Cardiac fibroblast (primary cell): ENCODE measurements around the gene NR1D2.

ENCODE experiments used
- DNase-seq, 2 donors: peaks; one replicate each; pipeline versions ENCODE4 v3.0.0 to v3.0.0-alpha.2; 2010; ENCODE audit warnings: low read depth in 2 of 2
- H3K4me3 ChIP-seq, 2 donors: replicated peaks in 1 of 2; 1 replicate in 1 of 2; 2 replicates in 1 of 2; pipeline ENCODE4 v1.5.1; 2011; ENCODE audit warnings: low read depth in 2 of 2, low read length in 2 of 2, mild to moderate bottlenecking in 2 of 2, moderate library complexity in 1 of 2
- CTCF ChIP-seq: IDR thresholded peaks from one replicate; pipeline ENCODE4 v1.5.1; 2011; ENCODE audit warnings: low read depth, mild to moderate bottlenecking, low read length, inconsistent platforms

NR1D2 gene

GRCh38 chr3:23913873-23914743 is 31.0 kb upstream of the NR1D2 start:
- no peak overlapping the region for H3K4me3 ChIP-seq
- no peak for TF ChIP-seq CTCF
- no peak for DNase-seq

- DNase-seq, result peak; percentile 48 to 62
- no peak for TF ChIP-seq CTCF
- H3K4me3 ChIP-seq, result peak overlapping the region; percentile 95 to 96
Observed at GRCh38 chr3:23915537-23916108, 29.5 kb upstream of the NR1D2 start.

- TF ChIP-seq CTCF, result no peak
- H3K4me3 ChIP-seq, result peak overlapping the region; percentile 95 to 96
- peak in 1 of 2 donors; percentile 3 for DNase-seq
Observed at GRCh38 chr3:23916152-23916885, 28.8 kb upstream of the NR1D2 start.

- peak within 1 kb of the TSS; percentile 95 to 96 for H3K4me3 ChIP-seq
- peak; percentile 53 for TF ChIP-seq CTCF
- DNase-seq, result peak; percentile 97 to 98
Observed at GRCh38 chr3:23916886-23917678, 28.0 kb upstream of the NR1D2 start, which contains the start of the genes NKIRAS1 and RPL15. Gene NKIRAS1 (minus strand): TSS chr3:23916990. CDS start chr3:23910904, 6,086 bp downstream. Gene RPL15 (plus strand): TSS chr3:23917132. CDS start chr3:23917860, 728 bp downstream.

- peak in 1 of 2 donors; percentile 6 for DNase-seq
- H3K4me3 ChIP-seq, result peak overlapping the region; percentile 95 to 96
Observed at GRCh38 chr3:23917679-23918303, 27.3 kb upstream of the NR1D2 start.

- peak in 1 of 2 donors; percentile 2 for DNase-seq
- H3K4me3 ChIP-seq, result peak overlapping the region; percentile 95 to 96
Observed at GRCh38 chr3:23918331-23918730, 26.8 kb upstream of the NR1D2 start.

GRCh38 chr3:23919628-23920027 is 25.5 kb upstream of the NR1D2 start:
- TF ChIP-seq CTCF, result no peak
- no peak for DNase-seq
- no peak overlapping the region for H3K4me3 ChIP-seq
